ENCODE measurements around the gene ICE1.
"Not testable (repeated sequence)": the region's sequence is repeated elsewhere in the genome, so short reads cannot be mapped to it uniquely, and the experiment has no call there.

- not testable (repeated sequence) for TF ChIP-seq CTCF (optimal IDR thresholded peaks at IDR 0.05 in 1 of 3, IDR thresholded peaks at IDR 0.05 in 1 of 3, conservative IDR thresholded peaks at IDR 0.05 in 1 of 3; ENCODE audit: extremely low read depth in 1 of 3, insufficient read depth in 2 of 3, low read length in 3 of 3); EZH2 (IDR thresholded peaks at IDR 0.05; ENCODE audit: low read length)
Observed at GRCh38 chr5:5413856-5414255, 8.6 kb upstream of the ICE1 start.
